ENCODE results near the gene TBC1D8. TPM values are rescaled to one million over a fixed set of nuclear protein-coding genes. Genes with fewer than 3 reads are reported as not detected.

The TBC1D8 gene
- total RNA-seq, 1 experiment from 2014 or later = 48.1 TPM

GRCh38 chr2:101162561-101163330 lies 11.6 kb upstream of the TBC1D8 start:
- POLR2A ChIA-PET = interaction anchor here (0.6 to 2.6 kb wide), 4 partner anchors 12 to 158 kb away, joined by 3 to 12 read pairs (median 3); partner anchors contain the start of gene TBC1D8
- H3K4me3 Mint-ChIP-seq (ENCODE audit: unreplicated experiment) = no peak overlapping the region

GRCh38 chr2:101161658-101162057 lies 10.5 kb upstream of the TBC1D8 start:
- DNase-seq (ENCODE audit: unreplicated experiment) = no peak
- no peak for TF ChIP-seq CTCF (IDR thresholded peaks at IDR 0.05; ENCODE audit: unreplicated experiment)
- no peaks in the 10 kb centered on the region for H3K27me3 Mint-ChIP-seq (ENCODE audit: insufficient read depth, unreplicated experiment)
- intact Hi-C loops (cut with micrococcal nuclease) = loop anchor here (2.0 kb wide), 1 partner anchor 43 kb away; no protein-coding TSS in a partner anchor
- ChIA-PET CTCF (interaction anchor here (0.6 to 6.4 kb wide), 3 partner anchors 8 to 149 kb away, joined by 3 to 48 read pairs (median 6); no protein-coding TSS in a partner anchor), POLR2A (interaction anchor here (0.6 to 2.9 kb wide), 6 partner anchors 10 to 404 kb away, joined by 3 to 29 read pairs (median 16); partner anchors contain the start of gene TBC1D8)
- H3K9me3 Mint-ChIP-seq (ENCODE audit: unreplicated experiment) = no peaks in the 10 kb centered on the region
- no peaks in the 10 kb centered on the region for H3K36me3 Mint-ChIP-seq (ENCODE audit: insufficient read depth, unreplicated experiment)
- no peak overlapping the region for H3K4me3 Mint-ChIP-seq (ENCODE audit: unreplicated experiment)
- peaks cover 8% of the 10 kb centered on the region for H3K4me1 Mint-ChIP-seq (ENCODE audit: insufficient read depth, unreplicated experiment)
- H3K27ac Mint-ChIP-seq (ENCODE audit: low read depth, unreplicated experiment) = no peak overlapping the region
- BruUV-seq (replicated peaks) = no TSS peak

More at GRCh38 chr2:101162561-101163330, 11.6 kb upstream of the TBC1D8 start:
- no peaks in the 10 kb centered on the region for H3K27me3 Mint-ChIP-seq (ENCODE audit: insufficient read depth, unreplicated experiment)
- intact Hi-C loops (cut with micrococcal nuclease) = no loop called here
- no peak for TF ChIP-seq CTCF (IDR thresholded peaks at IDR 0.05; ENCODE audit: unreplicated experiment)
- peak overlapping the region; percentile 2 for H3K27ac Mint-ChIP-seq (ENCODE audit: low read depth, unreplicated experiment)
- no TSS peak for BruUV-seq (replicated peaks)
- CTCF ChIA-PET = interaction anchor here (1.5 to 6.4 kb wide), 2 partner anchors 9 to 44 kb away, joined by 6 to 48 read pairs; no protein-coding TSS in a partner anchor
- H3K36me3 Mint-ChIP-seq (ENCODE audit: insufficient read depth, unreplicated experiment) = no peaks in the 10 kb centered on the region
- H3K9me3 Mint-ChIP-seq (ENCODE audit: unreplicated experiment) = peaks cover 4% of the 10 kb centered on the region
- peaks cover 8% of the 10 kb centered on the region for H3K4me1 Mint-ChIP-seq (ENCODE audit: insufficient read depth, unreplicated experiment)
- no peak for DNase-seq (ENCODE audit: unreplicated experiment)

GRCh38 chr2:101160454-101160853 lies 9.3 kb upstream of the TBC1D8 start:
- no peaks in the 10 kb centered on the region for H3K9me3 Mint-ChIP-seq (ENCODE audit: unreplicated experiment)
- no peaks in the 10 kb centered on the region for H3K36me3 Mint-ChIP-seq (ENCODE audit: insufficient read depth, unreplicated experiment)
- peak; percentile 88 for DNase-seq (ENCODE audit: unreplicated experiment)
- ChIA-PET POLR2A (interaction anchor here (1.0 to 2.9 kb wide), 12 partner anchors 10 to 154 kb away, joined by 3 to 29 read pairs (median 5); partner anchors contain the start of genes CNOT11 and TBC1D8), CTCF (interaction anchor here (0.6 to 6.4 kb wide), 12 partner anchors 8 to 339 kb away, joined by 3 to 48 read pairs (median 5); partner anchors contain the start of gene TBC1D8)
- peaks cover 8% of the 10 kb centered on the region for H3K4me1 Mint-ChIP-seq (ENCODE audit: insufficient read depth, unreplicated experiment)
- no peak overlapping the region for H3K4me3 Mint-ChIP-seq (ENCODE audit: unreplicated experiment)
- no TSS peak for BruUV-seq (replicated peaks)
- intact Hi-C loops (cut with micrococcal nuclease) = loop anchor here (2.0 kb wide), 1 partner anchor 44 kb away; no protein-coding TSS in a partner anchor
- peak overlapping the region; percentile 71 for H3K27ac Mint-ChIP-seq (ENCODE audit: low read depth, unreplicated experiment)
- H3K27me3 Mint-ChIP-seq (ENCODE audit: insufficient read depth, unreplicated experiment) = no peaks in the 10 kb centered on the region
- TF ChIP-seq CTCF (IDR thresholded peaks at IDR 0.05; ENCODE audit: unreplicated experiment) = no peak

GRCh38 chr2:101159526-101159925 lies 8.3 kb upstream of the TBC1D8 start:
- Mint-ChIP-seq H3K27ac (ENCODE audit: low read depth, unreplicated experiment) (peak overlapping the region; percentile 71), H3K4me1 (ENCODE audit: insufficient read depth, unreplicated experiment) (peaks cover 8% of the 10 kb centered on the region), H3K36me3 (ENCODE audit: insufficient read depth, unreplicated experiment) (no peaks in the 10 kb centered on the region), H3K9me3 (ENCODE audit: unreplicated experiment) (no peaks in the 10 kb centered on the region), H3K27me3 (ENCODE audit: insufficient read depth, unreplicated experiment) (no peaks in the 10 kb centered on the region), H3K4me3 (ENCODE audit: unreplicated experiment) (no peak overlapping the region)
- intact Hi-C loops (cut with micrococcal nuclease) = no loop called here
- ChIA-PET CTCF (interaction anchor here (0.6 to 6.4 kb wide), 12 partner anchors 8 to 147 kb away, joined by 3 to 48 read pairs (median 4); partner anchors contain the start of gene TBC1D8), POLR2A (interaction anchor here (0.6 to 2.9 kb wide), 19 partner anchors 9 to 541 kb away, joined by 3 to 29 read pairs (median 4); partner anchors contain the start of genes CNOT11, RPL31 and TBC1D8)
- no TSS peak for BruUV-seq (replicated peaks)
- DNase-seq (ENCODE audit: unreplicated experiment) = no peak
- no peak for TF ChIP-seq CTCF (IDR thresholded peaks at IDR 0.05; ENCODE audit: unreplicated experiment)
